Naive thymus-derived CD4-positive, alpha-beta T cell (primary cell): ENCODE measurements around the gene RABL2B. TPM values are rescaled to one million over a fixed set of nuclear protein-coding genes. Genes with fewer than 3 reads are reported as not detected.

Source experiments
- ATAC-seq: fragments of 150-1000 bp; cut with Tn5 transposase; 2 replicates; pipeline ENCODE4 v1.10.0; 2021; ENCODE audit warnings: mild to moderate bottlenecking, moderate library complexity
- CTCF ChIA-PET: fragments of 350-600 bp; sonication (Branson Sonifier 250); formaldehyde crosslinking; loops from one replicate; lab custom pipeline; 2021; ENCODE audit warnings: antibody characterized with exemption; lab: Charles Lee
- POLR2A ChIA-PET: fragments of 350-600 bp; sonication (Branson Sonifier 250); formaldehyde crosslinking; loops from one replicate; lab custom pipeline; 2021; ENCODE audit warnings: antibody characterized with exemption, inconsistent platforms; lab: Charles Lee
- DNase-seq, 9 donors: peaks; one replicate each; pipeline versions ENCODE4 v3.0.0 to v3.0.0-alpha.2; 2020 to 2022; ENCODE audit warnings: mixed read lengths in 1 of 9
- H3K27ac ChIP-seq: one replicate; pipeline ENCODE4 v1.7.0; 2013; ENCODE audit warnings: mild to moderate bottlenecking, low read depth, low read length, moderate library complexity
- H3K27me3 ChIP-seq, 2 donors: one replicate each; pipeline ENCODE4 v1.7.0; 2013; ENCODE audit warnings: low read length in 2 of 2, mild to moderate bottlenecking in 2 of 2, moderate library complexity in 2 of 2; ENCODE audit not compliant: control insufficient read depth in 2 of 2, insufficient read depth in 2 of 2
- H3K36me3 ChIP-seq, 3 experiments: 1 replicate in 2 of 3; 2 replicates in 1 of 3; pipeline ENCODE4 v1.7.0; 2013; ENCODE audit warnings: low read length in 3 of 3, mild to moderate bottlenecking in 3 of 3, moderate library complexity in 1 of 3; ENCODE audit not compliant: insufficient read depth in 3 of 3, control insufficient read depth in 2 of 3
- H3K4me1 ChIP-seq, 2 donors: one replicate each; pipeline ENCODE4 v1.7.0; 2013; ENCODE audit warnings: low read length in 2 of 2, mild to moderate bottlenecking in 2 of 2, moderate library complexity in 1 of 2; ENCODE audit not compliant: control insufficient read depth in 2 of 2, insufficient read depth in 2 of 2
- H3K4me3 ChIP-seq: 2 replicates; pipeline ENCODE4 v1.7.0; 2013; ENCODE audit warnings: mild to moderate bottlenecking, low read length
- H3K9me3 ChIP-seq, 3 experiments: 1 replicate in 2 of 3; 2 replicates in 1 of 3; pipeline ENCODE4 v1.7.0; 2013; ENCODE audit warnings: low read length in 3 of 3; ENCODE audit not compliant: control insufficient read depth in 2 of 3
- H3K27ac Mint-ChIP-seq, 9 donors: one replicate each; pipeline ENCODE4 v1.8.0; 2020 to 2022; ENCODE audit warnings: mixed read lengths in 9 of 9, mild to moderate bottlenecking in 8 of 9, moderate library complexity in 5 of 9, inconsistent platforms in 2 of 9
- H3K27me3 Mint-ChIP-seq, 5 donors: one replicate each; pipeline ENCODE4 v1.8.0; 2021 to 2022; ENCODE audit warnings: mixed read lengths in 5 of 5, mild to moderate bottlenecking in 1 of 5
- H3K36me3 Mint-ChIP-seq, 5 donors: one replicate each; pipeline ENCODE4 v1.8.0; 2020 to 2022; ENCODE audit warnings: mixed read lengths in 5 of 5, mild to moderate bottlenecking in 3 of 5, inconsistent platforms in 1 of 5
- H3K4me1 Mint-ChIP-seq, 7 donors: one replicate each; pipeline ENCODE4 v1.8.0; 2020 to 2022; ENCODE audit warnings: mixed read lengths in 7 of 7, mild to moderate bottlenecking in 3 of 7, inconsistent platforms in 1 of 7
- H3K4me3 Mint-ChIP-seq, 10 donors: one replicate each; pipeline ENCODE4 v1.8.0; 2020 to 2022; ENCODE audit warnings: mild to moderate bottlenecking in 10 of 10, mixed read lengths in 10 of 10, moderate library complexity in 6 of 10, inconsistent platforms in 2 of 10
- H3K9me3 Mint-ChIP-seq, 11 donors: one replicate each; pipeline ENCODE4 v1.8.0; 2020 to 2022; ENCODE audit warnings: mixed read lengths in 11 of 11, mild to moderate bottlenecking in 4 of 11, inconsistent platforms in 1 of 11, moderate library complexity in 1 of 11
- intact Hi-C, 2 donors: fragments of 100-400 bp; cut with micrococcal nuclease; formaldehyde crosslinking; loops; one replicate each; pipeline ENCODE4 v1.15.1; 2023
- polyA plus RNA-seq, 2 donors: library from polyadenylated mRNA; unstranded; fragments of 300-500 nt; fragmentation: Illumina TruSeq; gene quantifications; one replicate each; pipeline ENCODE4 v1.2.3, GENCODE V29; 2021
- total RNA-seq, 6 experiments: library from RNA in 5 of 6; stranded (reverse) in 5 of 6; gene quantifications; 1 replicate in 5 of 6; 2 replicates in 1 of 6; pipeline ENCODE4 v1.2.3 and lab custom pipeline; 2021 to 2026

Gene RABL2B
- total and polyA plus RNA-seq, 7 experiments from 2014 or later = 24.3 to 81.7 (median 46.8) TPM

DNA sequence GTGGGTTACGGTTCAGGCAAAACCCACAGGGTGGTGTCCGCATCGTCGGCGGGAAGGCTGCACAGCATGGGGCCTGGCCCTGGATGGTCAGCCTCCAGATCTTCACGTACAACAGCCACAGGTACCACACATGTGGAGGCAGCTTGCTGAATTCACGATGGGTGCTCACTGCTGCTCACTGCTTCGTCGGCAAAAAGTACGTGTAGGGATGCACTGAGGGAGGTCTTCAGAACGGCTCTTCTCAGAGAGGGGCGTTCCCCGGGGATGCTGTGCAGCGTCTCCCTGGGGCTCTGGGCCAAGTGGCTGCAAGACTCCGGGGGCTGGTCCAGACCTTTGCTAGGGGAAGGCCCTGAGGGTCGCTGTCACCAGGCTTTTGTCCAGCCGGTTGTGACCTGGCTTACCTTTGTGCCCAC lies 44.2 kb downstream of the RABL2B start:
- H3K4me1 Mint-ChIP-seq = no peaks in the 10 kb centered on the region
- no peaks in the 10 kb centered on the region for H3K36me3 Mint-ChIP-seq
- Histone ChIP-seq H3K4me3 (no peak overlapping the region), H3K27me3 (no peaks in the 10 kb centered on the region), H3K27ac (no peak overlapping the region), H3K36me3 (no peaks in the 10 kb centered on the region), H3K9me3 (no peaks in the 10 kb centered on the region), H3K4me1 (no peaks in the 10 kb centered on the region)
- ChIA-PET POLR2A (no interaction called here), CTCF (no interaction called here)
- H3K9me3 Mint-ChIP-seq = no peaks in the 10 kb centered on the region
- DNase-seq (no peak), ATAC-seq (no peak)
- no peak overlapping the region for H3K27ac Mint-ChIP-seq
- no peak overlapping the region for H3K4me3 Mint-ChIP-seq
- intact Hi-C loops = no loop called here
- peaks cover 0 to 3% (median 0%) of the 10 kb centered on the region in 5 donors for H3K27me3 Mint-ChIP-seq

DNA sequence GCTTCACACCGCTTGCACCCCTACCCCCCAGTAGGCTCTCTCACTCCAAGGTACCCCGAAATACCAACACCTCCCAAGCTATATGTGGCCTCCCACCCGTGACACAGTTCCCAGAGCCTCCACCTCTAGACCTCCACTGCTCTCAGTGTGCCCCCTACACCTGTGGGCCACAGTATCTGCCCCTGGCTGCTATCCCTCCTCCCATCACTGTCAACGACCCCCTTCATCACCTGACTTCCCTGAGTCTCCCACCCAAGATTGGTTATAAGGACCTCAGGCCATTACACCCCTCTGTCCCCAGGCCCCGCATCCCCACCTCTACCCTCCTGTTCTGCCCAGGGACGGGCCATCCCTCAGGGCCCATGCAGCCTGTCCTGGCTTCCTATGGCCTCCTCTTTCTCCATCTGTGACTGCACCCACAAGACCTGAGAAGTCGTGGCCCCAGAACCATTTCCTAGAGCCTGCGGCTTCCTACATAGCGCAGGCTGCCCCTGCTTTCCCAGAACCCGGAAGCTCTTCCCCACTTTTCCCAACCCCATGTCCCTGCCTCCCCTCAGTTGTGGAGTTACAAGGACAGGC lies 44.7 kb downstream of the RABL2B start:
- Histone ChIP-seq H3K4me1 (no peaks in the 10 kb centered on the region), H3K27me3 (no peaks in the 10 kb centered on the region), H3K4me3 (no peak overlapping the region), H3K9me3 (no peaks in the 10 kb centered on the region), H3K27ac (no peak overlapping the region), H3K36me3 (no peaks in the 10 kb centered on the region)
- ATAC-seq = no peak
- Mint-ChIP-seq H3K4me1 (no peaks in the 10 kb centered on the region), H3K27ac (no peak overlapping the region), H3K27me3 (peaks cover 0 to 3% (median 0%) of the 10 kb centered on the region in 5 donors), H3K4me3 (no peak overlapping the region), H3K9me3 (no peaks in the 10 kb centered on the region), H3K36me3 (no peaks in the 10 kb centered on the region)
- POLR2A ChIA-PET = no interaction called here
- CTCF ChIA-PET = no interaction called here
- no peak for DNase-seq
- intact Hi-C loops = no loop called here

DNA sequence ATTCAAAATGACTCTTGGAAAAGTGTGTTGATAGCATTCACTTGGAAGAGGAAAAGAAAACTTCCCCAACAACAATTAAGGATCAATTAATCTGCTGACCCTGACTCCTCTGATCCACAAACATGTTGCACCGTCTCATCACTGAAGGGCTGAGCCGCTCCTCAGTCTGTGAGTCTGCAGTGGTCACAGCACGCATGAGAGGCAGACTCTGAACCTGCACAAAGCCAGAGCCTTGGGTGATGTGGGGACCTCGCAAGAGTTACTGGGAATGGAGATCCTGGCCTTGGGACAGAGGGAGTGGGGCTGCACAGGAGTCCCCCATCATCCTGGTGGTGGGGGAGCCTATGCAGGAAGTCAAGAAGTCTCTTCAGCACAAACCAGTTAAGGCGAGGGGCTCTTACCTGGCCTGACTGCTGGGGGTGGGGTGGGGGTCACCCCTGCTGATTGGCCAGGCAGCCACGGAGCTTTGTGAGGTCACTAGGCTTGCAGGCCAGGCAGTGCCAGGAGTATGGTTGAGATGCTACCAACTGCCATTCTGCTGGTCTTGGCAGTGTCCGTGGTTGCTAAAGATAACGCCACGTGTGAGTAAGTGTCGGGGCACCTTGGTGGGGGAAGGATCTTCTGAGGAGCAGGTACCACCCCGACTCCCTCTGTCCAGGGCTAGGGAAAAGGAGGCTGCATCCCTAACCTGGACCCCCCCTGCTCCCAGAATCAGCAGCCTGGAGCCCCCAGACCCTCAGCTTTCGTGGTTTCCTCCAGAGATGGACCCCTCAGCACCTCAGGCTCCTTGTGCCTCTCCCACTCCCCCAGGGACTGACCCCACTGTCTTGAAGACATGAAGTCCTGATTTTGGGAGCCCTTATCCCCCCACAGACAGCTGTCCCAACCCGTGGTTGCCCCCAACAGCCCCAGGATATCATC lies 45.4 kb downstream of the RABL2B start, which contains the start of gene ACR:
Gene ACR, plus strand, starts transcription at position 477 of the 921 bp plus-strand sequence. Its CDS starts 32 bp downstream, at position 509.
- Mint-ChIP-seq H3K4me1 (peaks cover 0 to under 1% (median 0%) of the 10 kb centered on the region in 7 donors), H3K27ac (no peak within 1 kb of the TSS), H3K36me3 (no peaks in the 10 kb centered on the region), H3K9me3 (no peaks in the 10 kb centered on the region), H3K4me3 (no peak within 1 kb of the TSS), H3K27me3 (peaks cover 0 to 3% (median 0%) of the 10 kb centered on the region in 5 donors)
- Histone ChIP-seq H3K4me3 (no peak within 1 kb of the TSS), H3K36me3 (no peaks in the 10 kb centered on the region), H3K27ac (no peak within 1 kb of the TSS), H3K27me3 (no peaks in the 10 kb centered on the region), H3K9me3 (no peaks in the 10 kb centered on the region), H3K4me1 (no peaks in the 10 kb centered on the region)
- no peak for DNase-seq
- ATAC-seq = no peak
- CTCF ChIA-PET = no interaction called here
- POLR2A ChIA-PET = no interaction called here
- intact Hi-C loops = no loop called here

DNA sequence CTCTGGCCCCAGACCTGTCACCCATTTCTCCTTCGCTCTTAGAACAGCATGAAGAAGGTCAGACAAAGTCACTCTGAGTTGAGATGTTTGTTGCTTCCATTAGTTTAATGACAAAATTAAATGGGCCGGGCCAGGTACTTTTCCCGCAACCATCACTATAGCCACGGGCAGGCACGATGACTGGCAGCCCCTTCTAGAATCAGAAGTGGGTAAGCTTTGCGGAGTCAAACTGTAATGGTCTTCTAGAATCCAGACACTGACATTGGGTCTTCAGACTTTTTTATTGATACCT lies 47.8 kb downstream of the RABL2B start:
- POLR2A ChIA-PET = no interaction called here
- no peaks in the 10 kb centered on the region for H3K4me1 ChIP-seq
- CTCF ChIA-PET = no interaction called here
- intact Hi-C loops = no loop called here
- ATAC-seq (no peak), DNase-seq (no peak)
- Mint-ChIP-seq H3K4me3 (no peak overlapping the region), H3K9me3 (no peaks in the 10 kb centered on the region), H3K36me3 (no peaks in the 10 kb centered on the region), H3K4me1 (peaks cover 0 to 9% (median 0%) of the 10 kb centered on the region in 7 donors), H3K27ac (no peak overlapping the region), H3K27me3 (peaks cover 0 to 3% (median 0%) of the 10 kb centered on the region in 5 donors)
- no peaks in the 10 kb centered on the region for H3K9me3 ChIP-seq
- no peaks in the 10 kb centered on the region for H3K36me3 ChIP-seq
- no peak overlapping the region for H3K4me3 ChIP-seq
- H3K27ac ChIP-seq = no peak overlapping the region
- no peaks in the 10 kb centered on the region for H3K27me3 ChIP-seq

- CTCF ChIA-PET = no interaction called here
- intact Hi-C loops = no loop called here
- no peaks in the 10 kb centered on the region for H3K36me3 Mint-ChIP-seq
- ATAC-seq = no peak
- no peaks in the 10 kb centered on the region for H3K9me3 Mint-ChIP-seq
- Histone ChIP-seq H3K36me3 (no peaks in the 10 kb centered on the region), H3K27me3 (no peaks in the 10 kb centered on the region), H3K9me3 (no peaks in the 10 kb centered on the region), H3K4me1 (no peaks in the 10 kb centered on the region), H3K27ac (no peak overlapping the region), H3K4me3 (no peak overlapping the region)
- POLR2A ChIA-PET = no interaction called here
- DNase-seq = no peak
- H3K4me1 Mint-ChIP-seq = peaks cover 0 to 9% (median 0%) of the 10 kb centered on the region in 7 donors
- peaks cover 0 to 3% (median 0%) of the 10 kb centered on the region in 5 donors for H3K27me3 Mint-ChIP-seq
- no peak overlapping the region for H3K4me3 Mint-ChIP-seq
- H3K27ac Mint-ChIP-seq = no peak overlapping the region
These were observed 48.3 kb downstream of the RABL2B start for GRCh38 chr22:50734986-50735738.

DNA sequence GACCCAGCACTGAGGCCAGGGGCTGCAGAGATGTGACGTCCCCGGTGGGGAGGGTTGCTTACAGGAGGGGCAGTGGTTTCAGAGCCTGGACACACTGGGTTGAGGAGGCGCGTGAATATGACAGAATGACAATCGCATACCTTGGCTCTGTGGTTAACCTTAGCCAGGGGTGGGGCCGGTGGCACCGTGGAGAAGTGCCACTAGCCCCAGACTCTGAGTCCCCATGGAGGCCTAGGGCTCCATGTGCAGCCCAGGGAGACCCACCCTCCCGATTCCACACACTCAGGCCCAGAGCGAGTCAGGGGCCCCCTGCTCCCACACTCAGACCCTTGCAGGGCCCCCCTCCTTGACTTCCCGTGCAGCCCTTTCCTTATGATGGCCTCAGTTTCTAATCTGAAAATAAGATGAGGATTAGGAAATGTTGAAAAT lies 49.1 kb downstream of the RABL2B start:
- CTCF ChIA-PET = no interaction called here
- DNase-seq = no peak
- H3K4me3 Mint-ChIP-seq = no peak overlapping the region
- intact Hi-C loops = no loop called here
- no peaks in the 10 kb centered on the region for H3K4me1 ChIP-seq
- no peak for ATAC-seq
- H3K4me1 Mint-ChIP-seq = peaks cover 0 to 9% (median 0%) of the 10 kb centered on the region in 7 donors
- H3K4me3 ChIP-seq = no peak overlapping the region
- H3K27me3 Mint-ChIP-seq = peaks cover 0 to 3% (median 0%) of the 10 kb centered on the region in 5 donors
- no peaks in the 10 kb centered on the region for H3K36me3 ChIP-seq
- no peak overlapping the region for H3K27ac ChIP-seq
- no peaks in the 10 kb centered on the region for H3K9me3 ChIP-seq
- H3K27me3 ChIP-seq = no peaks in the 10 kb centered on the region
- peak overlapping the region in 1 of 9 donors; percentile 25 for H3K27ac Mint-ChIP-seq
- H3K36me3 Mint-ChIP-seq = no peaks in the 10 kb centered on the region
- POLR2A ChIA-PET = no interaction called here
- H3K9me3 Mint-ChIP-seq = peaks cover 0 to 2% (median 0%) of the 10 kb centered on the region in 11 donors
